Smooth muscle cell (in vitro differentiated cells): ENCODE results near the gene TECR. TPM values are rescaled to one million over a fixed set of nuclear protein-coding genes. Genes with fewer than 3 reads are reported as not detected.

Experiments used
- DNase-seq: peaks from one replicate; lab custom pipeline; 2025; ENCODE audit not compliant: unreplicated experiment; lab: John Stamatoyannopoulos, UW
- H2AFZ ChIP-seq: fragments of 200-600 bp; sonication (generic); 2 replicates; pipeline ENCODE4 v1.6.0; 2016; ENCODE audit warnings: antibody characterized with exemption, low read depth, mild to moderate bottlenecking
- H3F3A ChIP-seq: fragments of 200-600 bp; sonication (generic); 2 replicates; pipeline ENCODE4 v1.6.0; 2017; ENCODE audit warnings: antibody characterized with exemption, low read depth
- H3K27ac ChIP-seq: fragments of 200-600 bp; sonication (generic); 2 replicates; pipeline ENCODE4 v1.5.1; 2016; ENCODE audit warnings: low read depth, mild to moderate bottlenecking
- H3K27me3 ChIP-seq: fragments of 200-600 bp; sonication (generic); 2 replicates; pipeline ENCODE4 v1.6.1; 2016; ENCODE audit warnings: low read depth, mild to moderate bottlenecking
- H3K36me3 ChIP-seq: fragments of 200-600 bp; sonication (generic); 2 replicates; pipeline ENCODE4 v1.5.1; 2016; ENCODE audit warnings: low read depth
- H3K4me1 ChIP-seq: fragments of 200-600 bp; sonication (generic); 2 replicates; pipeline ENCODE4 v1.5.1; 2016; ENCODE audit warnings: low read depth
- H3K4me2 ChIP-seq: fragments of 200-600 bp; sonication (generic); 2 replicates; pipeline ENCODE4 v1.6.0; 2016; ENCODE audit warnings: mild to moderate bottlenecking
- H3K4me3 ChIP-seq: fragments of 200-600 bp; sonication (generic); 2 replicates; pipeline ENCODE4 v1.5.1; 2016; ENCODE audit warnings: mild to moderate bottlenecking
- H3K79me2 ChIP-seq: fragments of 200-600 bp; sonication (generic); 2 replicates; pipeline ENCODE4 v1.6.0; 2016; ENCODE audit warnings: low read depth, mild to moderate bottlenecking
- H3K9ac ChIP-seq: fragments of 200-600 bp; sonication (generic); 2 replicates; pipeline ENCODE4 v1.6.0; 2016; ENCODE audit warnings: low read depth
- H3K9me3 ChIP-seq: fragments of 200-600 bp; sonication (generic); replicated peaks from 2 replicates; pipeline ENCODE4 v1.5.1; 2016; ENCODE audit warnings: low read depth
- H4K20me1 ChIP-seq: fragments of 200-600 bp; sonication (generic); 2 replicates; pipeline ENCODE4 v1.6.0; 2016; ENCODE audit warnings: low read depth
- CTCF ChIP-seq: fragments of 200-600 bp; sonication (generic); IDR thresholded peaks from 2 replicates; pipeline ENCODE4 v1.5.1; 2017; ENCODE audit warnings: borderline replicate concordance, mild to moderate bottlenecking, antibody characterized with exemption; ENCODE audit not compliant: insufficient read depth, poor library complexity, severe bottlenecking
- WGBS: methylation state at CpG from one replicate; pipeline ENCODE4 v1.1.7; 2016; ENCODE audit warnings: low lambda C conversion rate; 5-methylcytosine and 5-hydroxymethylcytosine counted together
- polyA plus RNA-seq: library from polyadenylated mRNA; unstranded; fragments of >200 nt; fragmentation: Nextera tagmentation; extraction: Ambion mirVana; gene quantifications from 2 replicates; pipeline ENCODE4 v1.2.1, GENCODE V29; 2016
- total RNA-seq: library from RNA; depleted of rRNA; stranded (reverse); fragments of >200 nt; gene quantifications from 2 replicates; pipeline ENCODE4 v1.2.3, GENCODE V29; 2014

TECR gene
- total and polyA plus RNA-seq, 2 experiments from 2014 or later, result 86.1 to 216 TPM

GRCh38 chr19:14520543-14520942 lies 8.9 kb upstream of the TECR start:
- H3K4me3 ChIP-seq, result no peak overlapping the region
- H4K20me1 ChIP-seq, result peaks cover 26% of the 10 kb centered on the region
- H3K79me2 ChIP-seq, result peaks cover 25% of the 10 kb centered on the region
- H3F3A ChIP-seq, result peaks cover 13% of the 10 kb centered on the region
- no peaks in the 10 kb centered on the region for H3K36me3 ChIP-seq
- no peak overlapping the region for H2AFZ ChIP-seq
- TF ChIP-seq CTCF, result no peak
- H3K4me1 ChIP-seq, result peaks cover 9% of the 10 kb centered on the region
- H3K4me2 ChIP-seq, result no peak overlapping the region
- H3K27ac ChIP-seq, result peak overlapping the region; percentile 92
- H3K9ac ChIP-seq, result no peak overlapping the region
- 92% methylated on average over 4 of the region's 4 CpGs for WGBS
- DNase-seq, result no peak
- H3K27me3 ChIP-seq, result no peaks in the 10 kb centered on the region
- H3K9me3 ChIP-seq, result no peaks in the 10 kb centered on the region

- H3K27ac ChIP-seq, result peak overlapping the region; percentile 86
- 50% methylated on average over 6 of the region's 6 CpGs for WGBS
These were observed 3.7 kb upstream of the TECR start for GRCh38 chr19:14525729-14526128.

GRCh38 chr19:14526423-14526822 lies 3.0 kb upstream of the TECR start:
- no peak overlapping the region for H2AFZ ChIP-seq
- no peak for TF ChIP-seq CTCF
- no peak overlapping the region for H3K4me3 ChIP-seq
- H3K27ac ChIP-seq, result peak overlapping the region; percentile 86
- WGBS, result 74% methylated on average over 4 of the region's 4 CpGs
- no peaks in the 10 kb centered on the region for H3K36me3 ChIP-seq
- peak overlapping the region; percentile 17 for H3K4me2 ChIP-seq
- peaks cover 8% of the 10 kb centered on the region for H3K4me1 ChIP-seq
- no peaks in the 10 kb centered on the region for H3K9me3 ChIP-seq
- H3K9ac ChIP-seq, result peak overlapping the region; percentile 20
- peaks cover 17% of the 10 kb centered on the region for H3K79me2 ChIP-seq
- H4K20me1 ChIP-seq, result peaks cover 5% of the 10 kb centered on the region
- peaks cover 11% of the 10 kb centered on the region for H3F3A ChIP-seq
- DNase-seq, result no peak
- no peaks in the 10 kb centered on the region for H3K27me3 ChIP-seq

More at GRCh38 chr19:14525729-14526128, 3.7 kb upstream of the TECR start:
- peaks cover 11% of the 10 kb centered on the region for H3F3A ChIP-seq
- H3K4me2 ChIP-seq, result peak overlapping the region; percentile 17
- TF ChIP-seq CTCF, result no peak
- peak overlapping the region; percentile 20 for H3K9ac ChIP-seq
- DNase-seq, result no peak
- no peak overlapping the region for H3K4me3 ChIP-seq
- no peaks in the 10 kb centered on the region for H3K27me3 ChIP-seq
- peaks cover 10% of the 10 kb centered on the region for H3K79me2 ChIP-seq
- H2AFZ ChIP-seq, result no peak overlapping the region
- no peaks in the 10 kb centered on the region for H4K20me1 ChIP-seq
- H3K36me3 ChIP-seq, result no peaks in the 10 kb centered on the region
- H3K4me1 ChIP-seq, result peaks cover 7% of the 10 kb centered on the region
- H3K9me3 ChIP-seq, result no peaks in the 10 kb centered on the region
